Activated CD8-positive, alpha-beta memory T cell treated with anti-CD3 and anti-CD28 coated beads, Interleukin-2, amount 50 U/mL, for 1 hour (primary cell): ENCODE measurements around the gene GPRIN1.
"Not testable (repeated sequence)": the region's sequence is repeated elsewhere in the genome, so short reads cannot be mapped to it uniquely, and the experiment has no call there.

Experiments used
- DNase-seq: peaks from one replicate; pipeline ENCODE4 v3.0.0-alpha.2; 2020; ENCODE audit errors: extremely low read depth

GPRIN1 gene

GRCh38 chr5:176575066-176575465 is 34.9 kb downstream of the GPRIN1 start:
- DNase-seq = no peak

- DNase-seq = no peak
Measured at GRCh38 chr5:176574297-176574591, 35.7 kb downstream of the GPRIN1 start.

GRCh38 chr5:176573564-176574296 is 36.2 kb downstream of the GPRIN1 start:
- DNase-seq = peak; percentile 51

- DNase-seq = no peak
Measured at GRCh38 chr5:176570044-176570443, 39.9 kb downstream of the GPRIN1 start.

- DNase-seq = no peak
Measured at GRCh38 chr5:176568657-176569056, 41.3 kb downstream of the GPRIN1 start.

- DNase-seq = no peak
Measured at GRCh38 chr5:176565760-176566288, 44.1 kb downstream of the GPRIN1 start.

- DNase-seq = no peak
Measured at GRCh38 chr5:176564002-176564401, 46.0 kb downstream of the GPRIN1 start.

- no peak for DNase-seq
Measured at GRCh38 chr5:176562189-176562588, 47.8 kb downstream of the GPRIN1 start.

GRCh38 chr5:176561259-176561658 is 48.7 kb downstream of the GPRIN1 start:
- DNase-seq = no peak

GRCh38 chr5:176560364-176560763 is 49.6 kb downstream of the GPRIN1 start:
- no peak for DNase-seq

- DNase-seq = no peak
Measured at GRCh38 chr5:176559683-176560082, 50.3 kb downstream of the GPRIN1 start.

- DNase-seq = no peak
Measured at GRCh38 chr5:176557846-176558245, 52.1 kb downstream of the GPRIN1 start.

GRCh38 chr5:176553260-176554085 is 56.5 kb downstream of the GPRIN1 start:
- DNase-seq = no peak

- DNase-seq = no peak
Measured at GRCh38 chr5:176552332-176552869, 57.6 kb downstream of the GPRIN1 start.

GRCh38 chr5:176550937-176551336 is 59.0 kb downstream of the GPRIN1 start:
- DNase-seq = not testable (repeated sequence)

- DNase-seq = no peak
Measured at GRCh38 chr5:176550275-176550831, 59.6 kb downstream of the GPRIN1 start.

- DNase-seq = no peak
Measured at GRCh38 chr5:176549871-176550270, 60.1 kb downstream of the GPRIN1 start.

GRCh38 chr5:176548967-176549444 is 61.0 kb downstream of the GPRIN1 start, which contains the start of gene CDHR2:
Gene CDHR2 (plus strand): TSS chr5:176549342. CDS start chr5:176565353, 16,011 bp downstream.
- DNase-seq = no peak

- no peak for DNase-seq
Measured at GRCh38 chr5:176547802-176548201, 62.2 kb downstream of the GPRIN1 start.
